Cardiac fibroblast (primary cell): Measurements from ENCODE around the gene SLC19A2.

Experiments
- DNase-seq, 2 donors: peaks; one replicate each; pipeline versions ENCODE4 v3.0.0 to v3.0.0-alpha.2; 2010; ENCODE audit warnings: low read depth in 2 of 2
- H3K4me3 ChIP-seq, 2 donors: replicated peaks in 1 of 2; 1 replicate in 1 of 2; 2 replicates in 1 of 2; pipeline ENCODE4 v1.5.1; 2011; ENCODE audit warnings: low read depth in 2 of 2, low read length in 2 of 2, mild to moderate bottlenecking in 2 of 2, moderate library complexity in 1 of 2
- TF ChIP-seq, protein P1 (sequence below): IDR thresholded peaks from one replicate; pipeline ENCODE4 v1.5.1; 2011; ENCODE audit warnings: low read depth, mild to moderate bottlenecking, low read length, inconsistent platforms

SLC19A2 gene

DNA sequence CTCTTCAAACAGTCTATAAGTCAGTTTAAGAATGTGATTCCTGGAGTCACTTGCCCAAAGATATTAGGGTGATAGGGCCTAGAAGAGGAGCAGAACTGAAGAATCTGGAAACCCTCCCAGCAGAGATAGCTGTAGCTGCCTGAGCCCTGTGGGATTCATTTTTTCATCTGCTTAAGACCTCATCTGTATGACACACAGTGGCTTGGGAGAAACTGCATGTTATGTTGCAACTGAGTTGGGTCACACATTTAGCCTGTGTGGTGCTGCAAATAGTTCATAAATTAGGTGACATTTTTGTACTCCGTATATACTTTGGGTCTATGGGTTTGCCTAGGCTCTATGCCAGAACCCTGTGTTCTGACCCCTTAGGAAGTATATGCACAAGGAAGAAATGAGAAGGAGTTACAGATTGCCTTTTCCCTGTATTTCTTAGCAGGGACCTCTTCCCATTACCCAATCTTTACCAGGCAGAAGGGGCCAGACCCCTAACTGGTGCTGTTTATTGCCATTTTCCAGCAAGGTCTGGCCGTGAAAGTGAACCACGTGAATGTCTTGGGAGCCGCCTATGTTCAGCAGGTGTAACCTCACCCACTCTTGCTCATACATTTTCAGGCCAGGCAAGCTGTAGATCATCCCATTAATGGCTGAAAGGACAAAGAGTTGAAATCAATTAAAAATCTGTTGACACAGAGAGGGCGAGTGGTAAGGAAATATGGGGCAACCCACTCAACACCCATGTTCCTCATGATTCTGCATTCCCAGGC, 41.9 kb upstream of the SLC19A2 start:
- no peak overlapping the region for H3K4me3 ChIP-seq

GRCh38 chr1:169527001-169527400, 41.3 kb upstream of the SLC19A2 start:
- H3K4me3 ChIP-seq, result no peak overlapping the region
- DNase-seq, result no peak
- TF ChIP-seq, protein P1, sequence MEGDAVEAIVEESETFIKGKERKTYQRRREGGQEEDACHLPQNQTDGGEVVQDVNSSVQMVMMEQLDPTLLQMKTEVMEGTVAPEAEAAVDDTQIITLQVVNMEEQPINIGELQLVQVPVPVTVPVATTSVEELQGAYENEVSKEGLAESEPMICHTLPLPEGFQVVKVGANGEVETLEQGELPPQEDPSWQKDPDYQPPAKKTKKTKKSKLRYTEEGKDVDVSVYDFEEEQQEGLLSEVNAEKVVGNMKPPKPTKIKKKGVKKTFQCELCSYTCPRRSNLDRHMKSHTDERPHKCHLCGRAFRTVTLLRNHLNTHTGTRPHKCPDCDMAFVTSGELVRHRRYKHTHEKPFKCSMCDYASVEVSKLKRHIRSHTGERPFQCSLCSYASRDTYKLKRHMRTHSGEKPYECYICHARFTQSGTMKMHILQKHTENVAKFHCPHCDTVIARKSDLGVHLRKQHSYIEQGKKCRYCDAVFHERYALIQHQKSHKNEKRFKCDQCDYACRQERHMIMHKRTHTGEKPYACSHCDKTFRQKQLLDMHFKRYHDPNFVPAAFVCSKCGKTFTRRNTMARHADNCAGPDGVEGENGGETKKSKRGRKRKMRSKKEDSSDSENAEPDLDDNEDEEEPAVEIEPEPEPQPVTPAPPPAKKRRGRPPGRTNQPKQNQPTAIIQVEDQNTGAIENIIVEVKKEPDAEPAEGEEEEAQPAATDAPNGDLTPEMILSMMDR, result no peak

More for the DNA sequence above, 41.9 kb upstream of the SLC19A2 start:
- DNase-seq, result peak; percentile 45 to 70
- TF ChIP-seq, protein P1, result no peak

DNA sequence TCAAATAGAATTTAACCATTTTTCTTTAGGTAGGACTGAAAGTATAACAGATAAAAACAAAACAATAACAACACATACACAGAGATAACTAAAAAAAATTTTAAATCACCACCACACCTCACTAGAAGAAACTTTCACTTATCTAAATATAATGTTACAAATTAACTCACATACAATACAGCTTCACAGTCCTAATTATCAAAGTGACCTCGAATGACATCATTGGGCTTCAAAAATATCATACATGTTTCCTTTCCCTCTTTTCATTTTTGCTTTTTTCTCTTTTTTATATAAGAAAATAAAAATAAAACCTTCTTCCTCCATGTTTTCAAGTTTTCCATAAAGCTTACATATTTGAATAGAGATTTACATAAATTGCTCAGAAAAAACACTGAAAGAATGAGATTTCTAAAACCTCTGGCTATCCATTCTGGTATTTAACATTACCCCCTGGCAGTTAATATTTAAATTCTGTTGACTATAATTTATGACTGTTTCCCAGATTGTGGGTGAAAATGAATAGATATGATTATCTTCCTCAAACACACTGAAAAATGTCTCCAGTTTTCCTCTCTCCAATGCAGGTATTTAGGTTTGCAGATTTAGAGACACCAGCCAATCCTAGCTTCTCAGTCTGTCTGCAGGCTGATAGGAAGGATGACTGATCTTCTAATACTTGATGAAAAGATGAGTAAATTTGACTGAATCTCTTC, 40.5 kb upstream of the SLC19A2 start:
- TF ChIP-seq, protein P1, result no peak
- DNase-seq, result no peak
- H3K4me3 ChIP-seq, result no peak overlapping the region

- DNase-seq, result no peak
- TF ChIP-seq, protein P1, result no peak
- no peak overlapping the region for H3K4me3 ChIP-seq
Observed at GRCh38 chr1:169525391-169525790, 39.6 kb upstream of the SLC19A2 start.

GRCh38 chr1:169523904-169524303, 38.2 kb upstream of the SLC19A2 start:
- H3K4me3 ChIP-seq, result no peak overlapping the region
- TF ChIP-seq, protein P1, result no peak
- DNase-seq, result no peak

DNA sequence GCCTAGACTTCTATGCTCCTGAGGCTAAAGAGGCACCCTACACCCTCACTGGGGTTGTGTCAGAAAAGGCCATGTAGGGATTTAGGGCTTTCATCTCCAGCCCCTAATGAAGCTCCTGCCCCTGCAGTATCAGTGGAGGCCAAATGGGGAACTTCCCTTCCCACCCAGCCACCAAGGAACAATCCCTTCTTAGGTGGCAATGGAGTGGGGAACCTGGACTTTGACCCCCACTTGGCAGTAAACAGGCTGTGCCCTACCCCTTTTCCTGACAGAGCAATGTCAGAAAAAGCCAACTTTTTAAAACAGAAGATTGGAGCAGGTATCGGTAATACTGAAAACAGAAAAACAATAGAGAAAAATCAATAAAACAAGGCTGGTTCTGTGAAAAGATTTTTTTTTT, 35.5 kb upstream of the SLC19A2 start:
- DNase-seq, result no peak
- no peak overlapping the region for H3K4me3 ChIP-seq
- TF ChIP-seq, protein P1, result no peak
